ENCODE data around the gene MATR3.
A peak's percentile ranks its signal among the peaks of the same experiment; 100 is the strongest.
"Not testable (repeated sequence)": the region's sequence is repeated elsewhere in the genome, so short reads cannot be mapped to it uniquely, and the experiment has no call there.

The MATR3 gene, protein sequence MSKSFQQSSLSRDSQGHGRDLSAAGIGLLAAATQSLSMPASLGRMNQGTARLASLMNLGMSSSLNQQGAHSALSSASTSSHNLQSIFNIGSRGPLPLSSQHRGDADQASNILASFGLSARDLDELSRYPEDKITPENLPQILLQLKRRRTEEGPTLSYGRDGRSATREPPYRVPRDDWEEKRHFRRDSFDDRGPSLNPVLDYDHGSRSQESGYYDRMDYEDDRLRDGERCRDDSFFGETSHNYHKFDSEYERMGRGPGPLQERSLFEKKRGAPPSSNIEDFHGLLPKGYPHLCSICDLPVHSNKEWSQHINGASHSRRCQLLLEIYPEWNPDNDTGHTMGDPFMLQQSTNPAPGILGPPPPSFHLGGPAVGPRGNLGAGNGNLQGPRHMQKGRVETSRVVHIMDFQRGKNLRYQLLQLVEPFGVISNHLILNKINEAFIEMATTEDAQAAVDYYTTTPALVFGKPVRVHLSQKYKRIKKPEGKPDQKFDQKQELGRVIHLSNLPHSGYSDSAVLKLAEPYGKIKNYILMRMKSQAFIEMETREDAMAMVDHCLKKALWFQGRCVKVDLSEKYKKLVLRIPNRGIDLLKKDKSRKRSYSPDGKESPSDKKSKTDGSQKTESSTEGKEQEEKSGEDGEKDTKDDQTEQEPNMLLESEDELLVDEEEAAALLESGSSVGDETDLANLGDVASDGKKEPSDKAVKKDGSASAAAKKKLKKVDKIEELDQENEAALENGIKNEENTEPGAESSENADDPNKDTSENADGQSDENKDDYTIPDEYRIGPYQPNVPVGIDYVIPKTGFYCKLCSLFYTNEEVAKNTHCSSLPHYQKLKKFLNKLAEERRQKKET

DNA sequence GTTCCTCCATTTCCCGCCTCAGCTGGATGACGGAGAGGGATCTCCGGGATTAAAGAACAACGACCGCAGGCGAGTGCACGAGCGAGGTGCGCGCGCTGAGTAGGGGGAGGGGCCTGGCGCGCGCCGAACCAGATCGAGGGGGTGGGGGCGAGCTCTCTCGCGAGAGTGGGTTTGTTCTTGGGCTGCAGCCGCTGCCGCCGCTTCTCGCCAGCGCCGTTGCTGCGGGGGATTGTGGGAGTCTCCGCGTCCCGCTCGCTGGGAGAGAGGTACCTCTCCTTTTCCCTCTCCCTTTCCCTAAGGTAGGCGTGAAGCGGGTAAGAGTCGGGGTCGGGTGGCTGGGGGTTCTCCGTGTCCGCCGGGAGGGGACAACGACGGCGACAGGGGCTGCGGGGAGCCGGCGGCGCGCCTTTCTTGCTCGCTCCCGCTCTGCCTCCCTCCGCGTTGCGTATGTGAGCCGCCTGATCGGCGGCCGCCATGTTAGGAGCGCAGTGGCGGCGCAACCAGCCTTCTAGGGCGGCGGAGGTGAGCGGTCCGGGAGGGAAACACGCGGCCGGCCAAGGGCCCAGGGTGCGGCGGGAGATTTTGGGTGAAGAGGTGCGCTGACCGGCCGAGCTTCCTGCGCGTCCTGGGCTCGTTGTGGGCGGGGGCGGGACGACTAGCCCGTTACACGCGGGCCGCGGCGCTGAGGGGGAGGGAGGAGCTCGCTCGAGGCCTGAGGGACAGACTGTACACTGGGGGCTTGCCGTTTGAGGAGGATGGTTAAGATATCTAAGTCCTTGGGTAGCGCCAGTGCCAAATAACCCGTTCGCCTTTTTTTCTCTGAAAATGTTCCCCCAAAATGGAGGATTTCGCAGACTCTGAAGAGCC is at the start of gene MATR3:
Gene MATR3, plus strand, starts transcription at position 234 of the 867 bp plus-strand sequence. CDS start 13,676 bp downstream, outside the sequence.
- peak; percentile 97 for DNase-seq

DNA sequence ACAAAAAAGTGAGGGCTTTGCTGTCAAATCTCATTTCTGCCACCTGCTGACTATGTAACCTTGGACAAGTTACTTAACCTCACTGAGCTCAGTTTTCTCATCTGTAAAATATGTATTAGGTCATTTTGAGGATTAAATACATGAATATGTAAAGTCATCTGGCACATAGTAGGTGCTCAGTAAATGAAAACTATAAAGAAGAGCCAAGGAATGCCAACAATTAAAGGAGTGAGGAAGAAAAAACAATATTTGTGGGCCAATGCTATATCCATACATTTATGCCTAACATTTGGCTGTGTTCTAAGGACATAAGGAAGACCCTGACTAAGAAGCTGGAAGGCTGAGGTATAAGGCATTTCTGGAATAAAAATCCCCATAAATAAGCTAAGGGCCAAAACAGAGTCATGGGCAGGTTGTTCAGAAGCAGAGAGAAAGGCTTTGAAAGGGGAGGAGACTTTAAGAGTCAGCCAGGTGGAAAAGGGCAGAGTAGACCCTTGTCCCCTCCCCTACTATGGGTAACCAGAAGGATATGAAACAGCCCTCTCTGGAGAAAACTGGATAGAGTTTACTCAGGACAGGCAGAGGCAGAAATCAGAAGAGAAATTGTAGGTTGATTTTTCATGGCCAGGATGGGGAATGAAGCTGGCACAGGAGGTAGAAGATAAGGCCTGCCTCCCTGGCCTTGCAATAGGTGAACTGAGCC is 47.8 kb upstream of the MATR3 start:
- DNase-seq = no peak

DNA sequence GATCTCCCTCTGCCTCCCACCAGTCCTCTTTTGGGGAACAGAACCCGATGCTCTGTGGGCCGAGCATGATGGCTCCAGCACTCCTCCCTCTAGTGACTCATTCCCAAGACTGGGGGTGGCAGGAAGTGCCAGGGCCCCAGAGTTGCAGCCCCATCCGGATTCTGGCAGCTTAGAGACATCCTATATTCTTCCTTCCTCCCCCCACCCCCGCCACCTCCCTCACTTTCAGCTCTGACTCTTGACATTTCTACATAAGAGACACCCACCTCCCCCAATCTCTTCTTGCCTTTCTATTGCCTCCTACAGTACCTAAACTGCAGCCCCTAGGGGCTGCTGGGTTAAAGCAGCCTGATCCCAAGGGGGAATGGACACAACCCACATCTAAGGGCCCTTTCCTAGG is 47.1 kb upstream of the MATR3 start:
- peak; percentile 83 for DNase-seq

DNA sequence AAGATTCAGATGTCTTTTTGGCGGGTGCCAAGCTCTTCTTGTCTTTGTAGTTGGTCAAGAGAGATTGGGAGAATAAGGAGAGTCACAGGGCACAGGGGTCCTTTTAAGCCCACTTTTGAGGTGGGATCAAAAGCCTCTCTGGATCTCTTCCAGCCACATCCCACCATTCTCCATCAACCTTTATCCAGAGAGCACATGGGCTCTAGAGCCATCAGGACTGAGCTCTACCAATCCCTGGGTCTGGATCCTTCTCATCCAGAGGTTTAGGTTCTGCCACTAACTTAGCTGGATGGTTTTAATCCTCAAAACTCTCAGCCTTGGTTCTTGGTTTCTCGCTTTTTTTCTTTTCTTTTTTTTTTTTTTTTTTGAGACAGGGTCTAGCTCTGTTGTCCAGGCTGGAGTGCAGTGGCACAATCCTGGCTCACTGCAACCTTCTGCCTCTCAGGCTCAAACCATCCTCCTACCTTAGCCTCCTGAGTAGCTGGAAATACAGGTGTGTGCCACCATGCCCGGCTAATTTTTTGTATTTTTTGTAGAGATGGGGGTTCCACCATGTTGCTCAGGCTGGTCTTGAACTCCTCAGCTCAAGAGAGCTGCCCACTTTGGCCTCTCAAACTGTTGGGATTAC is 44.6 kb upstream of the MATR3 start:
- no peak for DNase-seq

DNA sequence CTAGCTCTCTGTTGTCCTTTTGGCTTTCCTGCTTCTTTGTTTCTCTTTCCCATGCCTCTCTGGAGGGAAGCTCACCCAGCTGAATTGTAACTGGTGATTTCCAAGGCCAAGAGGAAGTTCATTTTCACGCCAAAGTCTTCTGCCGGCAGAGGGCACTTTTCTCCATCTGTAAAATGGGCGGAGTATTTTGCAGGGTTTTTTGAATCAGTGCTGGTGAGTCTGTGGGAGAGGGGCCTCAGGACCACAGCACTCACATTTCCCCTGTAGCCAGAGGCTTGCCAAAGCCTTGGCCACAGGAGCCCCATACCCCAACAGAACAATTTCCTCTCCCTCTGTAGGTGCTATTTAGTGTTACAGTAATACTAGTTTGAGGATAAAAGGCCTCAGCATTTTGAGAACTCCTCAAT is 42.3 kb upstream of the MATR3 start:
- DNase-seq = no peak

DNA sequence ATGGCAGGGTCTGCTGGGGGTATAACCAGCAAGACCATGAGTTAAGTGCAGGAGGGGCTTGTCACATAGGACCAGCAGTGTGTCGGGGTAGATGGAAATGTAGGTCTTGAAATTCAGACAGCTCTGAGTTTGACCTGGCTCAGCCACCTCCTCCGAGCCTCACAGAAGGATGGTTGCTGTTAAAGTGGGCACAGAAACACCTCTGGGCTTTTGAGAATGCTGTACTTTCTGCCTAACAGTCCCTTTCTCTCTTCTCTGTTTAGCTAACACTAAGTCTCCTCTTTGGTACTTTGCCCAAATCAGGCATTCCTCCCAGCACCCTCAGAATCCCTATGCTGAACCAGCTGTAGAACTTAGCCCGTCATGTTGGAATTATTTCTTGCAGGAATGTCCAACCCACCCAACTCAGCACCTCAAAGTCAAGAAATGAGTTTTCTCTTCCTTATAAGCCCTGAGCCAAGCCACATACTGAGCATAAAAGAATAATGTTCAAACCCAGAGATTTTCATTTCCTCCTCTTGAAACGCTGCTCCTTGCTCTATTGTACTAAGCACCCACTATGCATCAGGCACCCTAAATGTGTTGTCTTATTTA is 41.7 kb upstream of the MATR3 start:
- peak; percentile 62 for DNase-seq

DNA sequence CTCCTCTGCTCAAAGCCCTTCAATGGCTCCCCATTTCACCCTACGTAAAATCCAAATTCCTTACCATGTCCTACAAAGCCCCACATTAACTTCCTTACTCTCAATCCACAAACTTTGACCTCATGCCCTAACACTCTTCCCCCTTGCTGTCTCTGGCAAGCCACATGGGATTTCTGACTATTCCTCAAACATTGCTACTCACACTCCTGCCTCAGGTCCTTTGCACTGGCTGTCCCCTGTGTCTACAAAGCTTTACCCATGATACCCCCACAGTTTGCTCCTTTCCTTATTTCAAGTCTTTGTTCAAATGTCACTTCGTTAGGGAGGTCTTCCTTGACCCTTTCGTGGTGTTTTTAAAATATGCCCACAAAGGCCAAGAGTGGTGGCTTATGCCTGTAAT is 40.4 kb upstream of the MATR3 start:
- no peak for DNase-seq

DNA sequence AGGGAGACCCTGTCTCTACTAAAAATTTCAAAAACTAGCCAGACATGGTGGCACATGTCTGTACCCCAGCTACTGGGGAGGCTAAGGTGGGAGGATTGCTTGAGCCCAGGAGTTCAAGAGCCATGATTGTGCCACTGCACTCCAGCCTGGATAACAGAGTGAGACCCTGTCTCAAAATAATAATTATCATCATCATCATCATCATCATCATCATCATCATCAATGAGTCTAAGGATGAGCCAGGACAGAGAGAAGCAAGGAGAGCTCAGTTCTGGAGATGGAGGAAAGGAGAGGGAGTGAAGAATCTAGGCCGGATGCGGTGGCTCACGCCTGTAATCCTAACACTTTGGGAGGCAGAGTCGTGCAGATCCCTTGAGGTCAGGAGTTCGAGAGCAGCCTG is 36.7 kb upstream of the MATR3 start:
- DNase-seq = no peak

DNA sequence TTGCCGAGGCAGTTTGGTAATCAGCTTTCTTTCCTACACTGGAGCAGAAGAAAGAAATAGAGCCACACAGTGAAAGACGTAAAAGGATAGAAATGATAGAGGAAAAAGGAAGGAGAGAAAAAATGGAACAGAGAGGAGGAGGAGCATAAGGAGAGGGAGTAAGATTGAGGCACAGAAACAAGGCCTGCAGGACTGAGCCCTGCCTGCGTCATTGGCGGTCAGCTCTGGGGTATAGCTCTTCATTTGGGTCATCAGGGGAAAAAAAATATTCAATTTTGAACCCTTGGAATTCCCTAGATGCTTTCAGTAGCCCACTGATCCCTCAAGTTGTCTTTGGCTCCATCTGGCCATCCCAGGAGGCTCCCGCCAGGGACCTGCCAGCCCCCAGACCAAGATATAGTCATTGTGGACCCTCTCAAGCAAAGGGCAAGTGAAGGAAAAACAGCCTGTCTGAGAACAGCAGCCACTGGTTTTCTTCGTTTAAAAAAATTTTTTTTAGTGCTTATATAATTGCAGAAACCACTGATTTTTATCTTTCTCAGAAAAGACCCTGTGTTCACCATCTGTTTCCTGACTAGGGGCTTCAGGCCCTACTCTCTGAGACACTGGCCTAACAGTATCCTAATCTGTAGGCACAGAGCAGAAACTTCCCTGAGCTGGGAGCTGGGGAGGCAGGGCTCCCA is 31.3 kb upstream of the MATR3 start:
- DNase-seq = no peak

DNA sequence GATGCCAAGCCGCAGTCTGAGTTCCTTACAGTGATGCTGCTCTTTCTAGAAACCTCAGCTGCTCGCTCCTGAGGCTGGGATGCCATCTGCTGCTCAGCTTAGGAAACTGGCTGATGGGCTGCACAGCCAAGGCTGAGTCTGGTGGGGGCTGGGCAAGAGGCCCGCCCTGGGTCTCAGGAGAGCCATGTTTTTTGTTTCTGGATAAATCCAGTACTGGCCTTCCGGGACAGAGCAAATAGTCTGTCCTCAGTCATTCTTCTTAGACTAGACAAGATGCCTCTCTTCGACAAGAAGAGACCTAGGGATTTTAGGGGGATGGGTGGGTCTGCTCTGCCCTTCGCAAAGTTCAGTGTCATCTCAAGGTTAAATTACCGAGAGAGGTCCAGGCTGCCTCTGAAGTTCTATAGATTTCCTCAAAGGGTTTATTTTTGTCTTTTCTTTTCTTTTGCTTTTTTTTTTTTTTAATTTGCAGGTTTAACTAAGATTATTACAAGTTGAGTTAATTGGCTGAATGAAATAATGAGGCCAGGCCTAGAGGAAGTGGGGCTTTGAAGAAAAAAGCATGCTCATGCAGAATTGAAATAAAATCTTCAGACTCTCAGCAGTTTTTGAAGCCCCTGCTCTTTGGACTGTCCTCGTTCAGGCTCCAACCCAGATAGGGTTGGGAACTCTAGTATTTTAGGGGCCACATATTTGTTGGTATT is 30.6 kb upstream of the MATR3 start:
- DNase-seq = peak; percentile 90

DNA sequence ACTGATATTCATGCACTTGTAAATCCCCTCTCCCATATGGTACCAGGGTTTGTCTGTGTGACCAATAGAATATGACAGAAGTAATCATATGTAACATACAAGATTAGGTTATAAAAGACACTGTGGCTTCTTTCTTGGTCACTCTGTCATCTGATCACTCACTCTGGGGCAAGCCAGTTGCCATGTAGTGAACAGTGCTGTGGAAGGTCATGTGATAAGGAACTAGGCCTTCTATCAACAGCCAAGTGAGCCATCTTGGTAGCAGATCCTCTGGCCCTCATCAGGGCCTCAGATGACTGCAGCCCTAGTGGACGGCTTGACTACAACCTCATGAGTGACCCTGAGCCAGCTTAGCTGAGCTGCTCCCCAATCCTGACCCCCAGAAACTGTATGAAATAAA is 30.0 kb upstream of the MATR3 start:
- DNase-seq = no peak

DNA sequence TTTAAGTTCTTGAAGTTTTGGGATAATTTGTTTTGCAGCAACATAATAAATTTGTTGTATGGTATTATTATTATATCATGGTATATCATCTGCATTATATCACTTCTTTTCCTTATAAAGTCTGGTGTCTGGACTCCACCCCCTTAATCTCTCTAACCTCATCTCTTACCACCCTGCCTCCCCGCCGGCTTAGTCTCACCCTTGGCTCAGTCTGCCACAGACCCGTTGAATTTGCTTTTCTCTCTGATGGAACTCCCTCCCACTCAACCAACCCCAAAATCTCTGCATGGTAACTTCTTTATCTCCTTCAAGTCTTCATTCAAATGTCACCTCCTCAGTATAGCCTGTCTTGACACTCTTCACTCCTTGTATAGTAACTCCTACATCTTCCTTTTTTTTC is 29.6 kb upstream of the MATR3 start:
- DNase-seq = no peak

DNA sequence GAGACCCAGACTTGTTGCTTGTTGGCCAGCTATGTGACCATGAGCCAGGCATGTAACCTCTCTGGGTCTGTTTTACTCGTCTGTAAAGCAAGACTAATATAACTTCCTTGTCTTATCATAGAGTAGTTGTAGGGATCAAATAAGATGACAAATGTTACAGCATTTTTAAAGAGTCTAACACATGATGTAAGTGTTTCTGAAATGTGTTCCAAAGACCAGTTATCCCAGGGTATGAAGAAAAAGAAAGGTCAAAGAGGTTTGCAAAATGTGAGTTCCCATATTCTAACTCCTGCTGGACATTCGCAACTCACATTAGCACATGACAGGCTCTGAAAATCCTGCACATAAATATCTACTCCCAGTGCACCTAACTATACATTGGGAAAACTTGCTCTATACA is 28.5 kb upstream of the MATR3 start:
- no peak for DNase-seq

DNA sequence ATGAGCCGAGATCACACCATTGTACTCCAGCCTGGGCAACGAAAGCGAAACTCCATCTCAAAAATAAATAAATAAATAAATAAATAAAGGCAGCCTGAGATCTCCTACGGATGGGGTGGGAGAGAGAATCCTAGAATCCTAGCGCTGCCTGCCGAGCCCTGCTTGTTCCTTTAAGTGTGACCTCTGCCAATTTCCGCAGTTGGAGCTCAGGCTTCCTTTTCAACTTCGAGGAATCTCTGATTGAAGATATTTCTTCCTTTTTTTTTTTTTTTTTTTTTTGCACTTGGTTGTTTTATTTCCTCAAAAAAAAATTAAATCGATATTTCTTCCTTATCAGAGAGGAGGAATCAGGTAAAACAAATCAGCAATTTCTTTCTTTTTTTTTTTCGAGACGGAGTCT is 27.3 kb upstream of the MATR3 start:
- DNase-seq = no peak

DNA sequence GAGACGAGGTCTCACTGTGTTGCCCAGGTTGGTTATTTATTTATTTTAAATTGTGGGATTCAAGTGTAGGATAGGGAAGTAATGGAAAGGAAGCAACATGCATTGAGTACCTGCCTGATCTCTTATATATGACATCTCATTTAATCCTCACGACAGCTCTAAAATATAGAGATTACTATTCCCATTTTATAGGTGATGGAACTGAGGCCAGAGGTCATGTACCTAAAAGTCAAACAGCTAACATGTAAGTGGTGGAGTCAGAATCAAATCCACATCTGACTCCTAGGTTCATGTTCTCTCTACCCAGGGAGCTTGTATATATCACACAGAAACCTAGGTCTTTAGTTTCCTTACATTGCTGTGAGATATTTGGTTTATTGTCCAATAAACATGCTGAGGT is 26.1 kb upstream of the MATR3 start:
- no peak for DNase-seq

DNA sequence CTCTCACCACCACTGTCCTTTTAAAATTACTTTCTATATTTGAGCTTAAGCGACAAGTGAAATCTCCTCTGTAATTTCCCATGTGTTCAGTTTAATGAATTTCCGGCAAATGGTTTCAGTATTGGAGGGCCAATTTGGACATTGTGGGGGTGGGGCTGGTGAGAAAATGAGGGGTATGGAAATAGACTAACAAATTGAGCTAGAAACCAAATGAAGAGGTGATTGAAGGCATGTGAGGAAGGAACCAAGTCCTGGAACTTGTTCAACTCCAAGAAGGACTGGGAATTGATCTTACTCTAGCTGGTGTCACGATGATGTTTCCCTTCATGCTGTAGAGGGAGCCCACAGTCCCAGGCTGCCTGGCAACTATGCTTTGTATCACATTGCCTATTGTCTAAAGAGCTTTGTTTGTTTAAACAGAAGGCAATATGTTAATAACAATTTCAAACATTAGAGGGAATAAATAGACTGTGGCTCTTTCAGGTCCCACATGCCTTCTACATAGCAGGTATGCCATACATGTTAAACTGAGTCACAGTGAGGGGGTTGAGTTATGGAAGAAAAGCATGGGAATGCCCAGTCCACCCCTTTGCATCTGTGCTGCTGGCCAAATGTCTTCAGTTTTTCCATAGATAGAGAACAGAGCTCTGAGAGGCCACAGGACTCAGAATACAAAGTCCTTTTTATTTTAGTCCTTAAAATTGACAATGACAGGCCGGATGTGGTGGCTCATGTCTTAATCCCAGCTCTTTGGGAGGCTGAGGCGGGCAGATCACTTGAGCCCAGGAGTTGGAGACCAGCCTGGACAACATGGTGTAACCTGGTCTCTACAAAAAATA is 25.0 kb upstream of the MATR3 start:
- no peak for DNase-seq

DNA sequence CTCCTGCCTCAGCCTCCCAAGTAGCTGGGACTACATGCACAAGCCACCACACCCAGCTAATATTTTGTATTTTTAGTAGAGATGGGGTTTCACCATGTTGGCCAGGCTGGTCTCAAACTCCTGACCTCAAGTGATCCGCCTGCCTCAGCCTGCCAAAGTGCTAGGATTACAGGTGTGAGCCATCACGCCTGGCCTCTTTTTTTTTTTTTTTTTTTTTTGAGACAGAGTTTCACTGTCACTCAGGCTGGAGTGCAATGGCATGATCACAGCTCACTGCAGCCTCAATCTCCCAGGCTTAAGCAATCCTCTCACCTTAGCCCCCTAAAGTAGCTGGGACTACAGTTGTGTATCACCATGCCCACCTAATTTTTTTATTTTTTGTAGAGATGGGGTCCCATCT is 22.8 kb upstream of the MATR3 start:
- DNase-seq = not testable (repeated sequence)

DNA sequence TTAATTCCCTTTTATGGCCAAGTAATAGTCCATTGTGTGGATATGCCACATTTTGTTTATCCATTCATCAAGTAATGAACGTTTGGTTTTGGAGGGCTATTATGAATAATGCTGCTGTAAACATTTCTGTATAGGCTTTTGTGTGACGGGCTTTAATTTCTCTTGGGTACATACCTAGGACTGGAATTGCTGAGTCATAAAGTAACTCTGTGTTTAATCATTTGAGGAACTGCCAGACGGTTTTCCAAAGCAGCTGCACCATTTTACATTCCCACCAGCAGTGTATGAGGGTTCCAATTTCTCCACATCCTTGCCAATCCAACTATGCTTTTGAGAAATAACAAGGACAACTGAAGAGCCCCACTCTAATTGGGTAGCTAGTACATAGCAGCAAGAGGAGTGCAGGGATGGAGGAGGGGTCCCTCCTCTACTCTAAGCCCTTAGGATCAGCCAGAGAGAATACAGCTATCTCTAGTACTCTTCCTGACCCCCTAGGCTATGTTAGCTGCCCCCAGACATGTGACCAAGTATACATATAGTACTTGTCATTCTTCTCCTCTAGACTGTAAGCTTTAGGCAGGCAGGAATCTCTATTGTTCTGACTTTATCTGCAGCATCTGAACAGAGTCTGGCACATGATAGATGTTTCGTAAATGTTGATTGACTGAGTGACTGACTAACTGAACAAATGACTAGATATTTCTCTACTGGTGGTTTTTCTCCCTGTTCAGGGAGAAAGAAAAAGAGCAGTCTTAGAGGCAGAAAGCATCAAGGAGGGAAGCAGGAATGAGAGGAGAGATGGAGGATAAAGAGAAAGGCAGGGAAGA is 22.1 kb upstream of the MATR3 start:
- peak; percentile 85 for DNase-seq

Data from fibroblast of skin of right biceps (primary cell).